Measurements from ENCODE around the gene PEX11G.

Gene PEX11G

GRCh38 chr19:7429638-7430282 lies 59.1 kb downstream of the PEX11G start:
- H3K4me3 ChIP-seq (IDR thresholded peaks at IDR 0.05; ENCODE audit: insufficient read depth, low read depth, low read length): no peak overlapping the region

DNA sequence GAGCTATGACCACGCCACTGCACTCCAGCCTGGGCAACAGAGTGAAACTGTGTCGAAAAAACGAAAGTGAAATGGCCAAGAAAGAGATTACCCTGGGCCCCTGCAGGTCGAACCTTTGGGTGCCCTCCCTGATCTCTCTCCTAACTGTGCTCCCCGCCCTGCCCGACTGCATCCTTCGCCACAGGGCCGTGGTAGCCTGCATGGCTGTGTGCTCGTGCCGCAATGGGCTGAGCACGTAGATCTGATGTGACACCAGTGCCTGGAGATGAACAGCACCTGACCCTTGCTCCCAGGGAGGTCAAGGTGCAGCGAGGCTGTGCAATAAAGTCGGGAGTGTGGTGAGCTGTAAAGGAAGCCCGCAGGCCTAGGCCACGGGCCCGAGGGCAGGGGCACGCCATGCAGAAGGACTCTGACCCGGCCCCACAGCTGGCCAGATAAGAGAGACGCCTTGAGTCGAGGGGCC lies 60.2 kb downstream of the PEX11G start:
- no peak overlapping the region for H3K27ac ChIP-seq

More at GRCh38 chr19:7429638-7430282, 59.1 kb downstream of the PEX11G start:
- no peaks in the 10 kb centered on the region for H3K36me3 ChIP-seq (ENCODE audit: insufficient read depth)
- H3K9ac ChIP-seq: no peak overlapping the region
- H3K79me2 ChIP-seq (ENCODE audit: insufficient read depth, low read depth): no peaks in the 10 kb centered on the region
- no peak overlapping the region for H2AFZ ChIP-seq (ENCODE audit: low read depth)
- H3K27me3 ChIP-seq (ENCODE audit: insufficient read depth, low read depth): no peaks in the 10 kb centered on the region
- TF ChIP-seq, protein P1, sequence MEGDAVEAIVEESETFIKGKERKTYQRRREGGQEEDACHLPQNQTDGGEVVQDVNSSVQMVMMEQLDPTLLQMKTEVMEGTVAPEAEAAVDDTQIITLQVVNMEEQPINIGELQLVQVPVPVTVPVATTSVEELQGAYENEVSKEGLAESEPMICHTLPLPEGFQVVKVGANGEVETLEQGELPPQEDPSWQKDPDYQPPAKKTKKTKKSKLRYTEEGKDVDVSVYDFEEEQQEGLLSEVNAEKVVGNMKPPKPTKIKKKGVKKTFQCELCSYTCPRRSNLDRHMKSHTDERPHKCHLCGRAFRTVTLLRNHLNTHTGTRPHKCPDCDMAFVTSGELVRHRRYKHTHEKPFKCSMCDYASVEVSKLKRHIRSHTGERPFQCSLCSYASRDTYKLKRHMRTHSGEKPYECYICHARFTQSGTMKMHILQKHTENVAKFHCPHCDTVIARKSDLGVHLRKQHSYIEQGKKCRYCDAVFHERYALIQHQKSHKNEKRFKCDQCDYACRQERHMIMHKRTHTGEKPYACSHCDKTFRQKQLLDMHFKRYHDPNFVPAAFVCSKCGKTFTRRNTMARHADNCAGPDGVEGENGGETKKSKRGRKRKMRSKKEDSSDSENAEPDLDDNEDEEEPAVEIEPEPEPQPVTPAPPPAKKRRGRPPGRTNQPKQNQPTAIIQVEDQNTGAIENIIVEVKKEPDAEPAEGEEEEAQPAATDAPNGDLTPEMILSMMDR (conservative IDR thresholded peaks at IDR 0.05; ENCODE audit: low read depth, low read length): no peak
- H3K4me1 ChIP-seq (ENCODE audit: low read depth, poor library complexity, severe bottlenecking): no peaks in the 10 kb centered on the region
- H3K4me2 ChIP-seq: no peak overlapping the region
- H4K20me1 ChIP-seq (ENCODE audit: insufficient read depth): no peaks in the 10 kb centered on the region
- H3K27ac ChIP-seq: no peak overlapping the region

DNA sequence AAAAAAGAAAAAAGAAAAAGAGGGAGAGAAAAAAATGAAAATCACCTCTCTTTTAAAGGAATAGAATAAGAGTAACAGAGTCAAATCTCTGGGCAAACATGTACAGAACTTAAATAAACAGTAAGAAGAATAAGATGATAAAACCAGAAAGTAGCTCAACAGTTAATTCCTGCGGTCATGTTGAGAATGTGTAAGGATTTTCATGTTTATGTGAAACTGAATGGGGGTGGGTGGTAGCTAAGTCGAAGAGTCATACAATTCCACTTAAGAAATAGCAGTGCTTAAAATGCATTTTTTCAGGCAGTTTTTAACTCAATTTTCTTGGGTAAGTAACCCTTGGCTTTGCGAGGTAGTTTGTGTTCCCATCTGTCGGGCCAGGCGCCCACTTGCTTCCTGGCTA lies 60.9 kb downstream of the PEX11G start:
- Histone ChIP-seq H3K36me3 (ENCODE audit: insufficient read depth) (no peaks in the 10 kb centered on the region), H3K27me3 (ENCODE audit: insufficient read depth, low read depth) (no peaks in the 10 kb centered on the region), H4K20me1 (ENCODE audit: insufficient read depth) (no peaks in the 10 kb centered on the region), H2AFZ (ENCODE audit: low read depth) (no peak overlapping the region), H3K4me3 (IDR thresholded peaks at IDR 0.05; ENCODE audit: insufficient read depth, low read depth, low read length) (no peak overlapping the region), H3K9ac (no peak overlapping the region), H3K4me2 (no peak overlapping the region), H3K79me2 (ENCODE audit: insufficient read depth, low read depth) (no peaks in the 10 kb centered on the region), H3K27ac (no peak overlapping the region), H3K4me1 (ENCODE audit: low read depth, poor library complexity, severe bottlenecking) (no peaks in the 10 kb centered on the region)
- TF ChIP-seq, protein P1 (conservative IDR thresholded peaks at IDR 0.05; ENCODE audit: low read depth, low read length): no peak

More for the DNA sequence above, 60.2 kb downstream of the PEX11G start:
- TF ChIP-seq, protein P1 (conservative IDR thresholded peaks at IDR 0.05; ENCODE audit: low read depth, low read length): no peak
- H3K4me1 ChIP-seq (ENCODE audit: low read depth, poor library complexity, severe bottlenecking): no peaks in the 10 kb centered on the region
- H3K27me3 ChIP-seq (ENCODE audit: insufficient read depth, low read depth): no peaks in the 10 kb centered on the region
- no peaks in the 10 kb centered on the region for H3K79me2 ChIP-seq (ENCODE audit: insufficient read depth, low read depth)
- H3K36me3 ChIP-seq (ENCODE audit: insufficient read depth): no peaks in the 10 kb centered on the region
- no peak overlapping the region for H3K9ac ChIP-seq
- no peaks in the 10 kb centered on the region for H4K20me1 ChIP-seq (ENCODE audit: insufficient read depth)
- no peak overlapping the region for H3K4me3 ChIP-seq (IDR thresholded peaks at IDR 0.05; ENCODE audit: insufficient read depth, low read depth, low read length)
- H2AFZ ChIP-seq (ENCODE audit: low read depth): no peak overlapping the region
- H3K4me2 ChIP-seq: no peak overlapping the region

- no peak overlapping the region for H3K9ac ChIP-seq
- no peak overlapping the region for H2AFZ ChIP-seq (ENCODE audit: low read depth)
- H3K79me2 ChIP-seq (ENCODE audit: insufficient read depth, low read depth): no peaks in the 10 kb centered on the region
- H3K4me1 ChIP-seq (ENCODE audit: low read depth, poor library complexity, severe bottlenecking): no peaks in the 10 kb centered on the region
- TF ChIP-seq, protein P1 (conservative IDR thresholded peaks at IDR 0.05; ENCODE audit: low read depth, low read length): no peak
- no peak overlapping the region for H3K27ac ChIP-seq
- no peak overlapping the region for H3K4me3 ChIP-seq (IDR thresholded peaks at IDR 0.05; ENCODE audit: insufficient read depth, low read depth, low read length)
- H3K4me2 ChIP-seq: no peak overlapping the region
- no peaks in the 10 kb centered on the region for H3K27me3 ChIP-seq (ENCODE audit: insufficient read depth, low read depth)
- no peaks in the 10 kb centered on the region for H3K36me3 ChIP-seq (ENCODE audit: insufficient read depth)
- H4K20me1 ChIP-seq (ENCODE audit: insufficient read depth): no peaks in the 10 kb centered on the region
Observed at GRCh38 chr19:7426986-7427385, 61.8 kb downstream of the PEX11G start.

Data from KMS-11 (cell line).